ENCODE measurements around the gene PTPN23. TPM values are rescaled to one million over a fixed set of nuclear protein-coding genes. Genes with fewer than 3 reads are reported as not detected.

PTPN23 gene
- total and polyA plus RNA-seq, 2 of the 8 experiments (the other 6 are each of a cell fraction or from before 2014, with no cell fraction given): 2.9 to 46.7 TPM

- no peak overlapping the region for H3K4me3 ChIP-seq (ENCODE audit: extremely low read depth in 1 of 4, insufficient read depth in 2 of 4, low read depth in 3 of 4, low read length in 4 of 4)
- H3K56ac ChIP-seq (replicated peaks; ENCODE audit: insufficient read length, low read depth, low read length): no peak overlapping the region
- DNase-seq (ENCODE audit: low read depth in 1 of 2, low spot score in 2 of 2) (no peak), FAIRE-seq (no peak)
- peaks cover 6 to 30% of the 10 kb centered on the region in 2 experiments for H4K20me1 ChIP-seq (replicated peaks in 1 of 2; ENCODE audit: control insufficient read depth in 1 of 2, insufficient read depth in 2 of 2, low read length in 2 of 2)
- no peak overlapping the region for H3K27ac ChIP-seq (ENCODE audit: low read depth, low read length)
- H4K5ac ChIP-seq (ENCODE audit: insufficient read length, low read depth, low read length): no peak overlapping the region
- ChIA-PET POLR2A (ENCODE audit: partially characterized antibody) (interaction anchor here (0.9 to 1.0 kb wide), 3 partner anchors 8 to 85 kb away, joined by 3 read pairs; no protein-coding TSS in a partner anchor), CTCF (ENCODE audit: partially characterized antibody) (interaction anchor here (0.8 to 6.5 kb wide), 6 partner anchors 11 to 486 kb away, joined by 3 to 55 read pairs (median 4); no protein-coding TSS in a partner anchor)
- no peak overlapping the region for H3K14ac ChIP-seq (ENCODE audit: insufficient read length)
- no peak overlapping the region for H3K9ac ChIP-seq (replicated peaks in 1 of 4; ENCODE audit: extremely low read depth in 1 of 4, low read depth in 3 of 4, low read length in 3 of 4)
- H3K4ac ChIP-seq (replicated peaks; ENCODE audit: insufficient read length, low read depth, low read length): no peak overlapping the region
- H2AFZ ChIP-seq (ENCODE audit: low read length): no peak overlapping the region
- peaks cover 20 to 56% (median 40%) of the 10 kb centered on the region in 4 experiments for H3K36me3 ChIP-seq (ENCODE audit: control insufficient read depth in 2 of 4, insufficient read depth in 4 of 4, low read length in 3 of 4)
- no peaks in the 10 kb centered on the region for H3K4me1 ChIP-seq (replicated peaks in 1 of 4; ENCODE audit: control insufficient read depth in 3 of 4, insufficient read depth in 4 of 4, low read length in 3 of 4)
- H3K9me3 ChIP-seq (ENCODE audit: insufficient read depth in 2 of 2, low read depth in 1 of 2, low read length in 1 of 2): no peaks in the 10 kb centered on the region
- H3K4me2 ChIP-seq (ENCODE audit: insufficient read depth in 1 of 2, low read depth in 2 of 2, low read length in 2 of 2): no peak overlapping the region
- no peak overlapping the region for H4K8ac ChIP-seq (ENCODE audit: extremely low read depth, insufficient read depth, low read length)
- H2BK15ac ChIP-seq (ENCODE audit: low read length): no peak overlapping the region
- H2AK5ac ChIP-seq (ENCODE audit: low read depth, low read length): no peak overlapping the region
- H2BK20ac ChIP-seq (ENCODE audit: low read length): no peak overlapping the region
- H3K23ac ChIP-seq (ENCODE audit: insufficient read length): no peak overlapping the region
- no peaks in the 10 kb centered on the region for H3K27me3 ChIP-seq (replicated peaks in 1 of 4; ENCODE audit: control insufficient read depth in 3 of 4, extremely low read depth in 1 of 4, insufficient read depth in 3 of 4, low read length in 3 of 4)
- H3K79me1 ChIP-seq (ENCODE audit: low read depth, low read length): no peaks in the 10 kb centered on the region
- no peak overlapping the region for H2BK120ac ChIP-seq (replicated peaks; ENCODE audit: low read depth, low read length)
- H3K79me2 ChIP-seq (ENCODE audit: control insufficient read depth in 1 of 2, insufficient read depth in 2 of 2, low read length in 2 of 2): no peaks in the 10 kb centered on the region
- H3K23me2 ChIP-seq (ENCODE audit: low read depth, low read length): no peaks in the 10 kb centered on the region
- H2BK5ac ChIP-seq (ENCODE audit: low read depth, low read length): no peak overlapping the region
- no peak for TF ChIP-seq CBX8 (IDR thresholded peaks at IDR 0.05; ENCODE audit: borderline replicate concordance, low read depth, low read length)
- no peak for TF ChIP-seq E2F6 (IDR thresholded peaks at IDR 0.05)
- no peak for TF ChIP-seq POLR2A (IDR thresholded peaks at IDR 0.05; ENCODE audit: control extremely low read depth in 1 of 2, low read depth in 2 of 2, low read length in 2 of 2)
- no peak for TF ChIP-seq CBX5 (IDR thresholded peaks at IDR 0.05; ENCODE audit: low read depth, low read length)
- no peak for TF ChIP-seq CHD2 (IDR thresholded peaks at IDR 0.05; ENCODE audit: low read length)
- TF ChIP-seq KDM1A (IDR thresholded peaks at IDR 0.05; ENCODE audit: borderline replicate concordance, low read length): no peak
- TF ChIP-seq BRCA1 (IDR thresholded peaks at IDR 0.05; ENCODE audit: low read depth, low read length): no peak
- no peak for TF ChIP-seq BACH1 (IDR thresholded peaks at IDR 0.05; ENCODE audit: low read length)
- no peak for TF ChIP-seq TAF7 (optimal IDR thresholded peaks at IDR 0.05; ENCODE audit: borderline replicate concordance, low read depth, low read length)
- TF ChIP-seq ASH2L (IDR thresholded peaks at IDR 0.05; ENCODE audit: low read length): no peak
- H2BK12ac ChIP-seq (ENCODE audit: low read depth, low read length): no peak overlapping the region
- H3K18ac ChIP-seq (ENCODE audit: extremely low read depth, low read length): no peak overlapping the region
- 90% methylated on average over 23 of the region's 26 CpGs; no CpG with 5 or more reads in 1 of the 2 experiments for WGBS, 2 experiments (ENCODE audit: extremely low coverage in 1 of 2, insufficient coverage in 1 of 2, insufficient read length in 1 of 2, insufficient replicate concordance in 2 of 2, low coverage in 1 of 2, low lambda C conversion rate in 2 of 2, missing lambda C conversion rate in 1 of 2)
- H4K91ac ChIP-seq (replicated peaks; ENCODE audit: insufficient read length, low read length): no peak overlapping the region
Observed at GRCh38 chr3:47409688-47410416, 29.0 kb downstream of the PTPN23 start.
